Globus pallidus (tissue), 1 donor: ENCODE measurements around the gene CCM2.

Source experiments
- DNase-seq: peaks from one replicate; pipeline ENCODE4 v3.0.0-alpha.2; 2015; ENCODE audit warnings: low spot score

The CCM2 gene

DNA sequence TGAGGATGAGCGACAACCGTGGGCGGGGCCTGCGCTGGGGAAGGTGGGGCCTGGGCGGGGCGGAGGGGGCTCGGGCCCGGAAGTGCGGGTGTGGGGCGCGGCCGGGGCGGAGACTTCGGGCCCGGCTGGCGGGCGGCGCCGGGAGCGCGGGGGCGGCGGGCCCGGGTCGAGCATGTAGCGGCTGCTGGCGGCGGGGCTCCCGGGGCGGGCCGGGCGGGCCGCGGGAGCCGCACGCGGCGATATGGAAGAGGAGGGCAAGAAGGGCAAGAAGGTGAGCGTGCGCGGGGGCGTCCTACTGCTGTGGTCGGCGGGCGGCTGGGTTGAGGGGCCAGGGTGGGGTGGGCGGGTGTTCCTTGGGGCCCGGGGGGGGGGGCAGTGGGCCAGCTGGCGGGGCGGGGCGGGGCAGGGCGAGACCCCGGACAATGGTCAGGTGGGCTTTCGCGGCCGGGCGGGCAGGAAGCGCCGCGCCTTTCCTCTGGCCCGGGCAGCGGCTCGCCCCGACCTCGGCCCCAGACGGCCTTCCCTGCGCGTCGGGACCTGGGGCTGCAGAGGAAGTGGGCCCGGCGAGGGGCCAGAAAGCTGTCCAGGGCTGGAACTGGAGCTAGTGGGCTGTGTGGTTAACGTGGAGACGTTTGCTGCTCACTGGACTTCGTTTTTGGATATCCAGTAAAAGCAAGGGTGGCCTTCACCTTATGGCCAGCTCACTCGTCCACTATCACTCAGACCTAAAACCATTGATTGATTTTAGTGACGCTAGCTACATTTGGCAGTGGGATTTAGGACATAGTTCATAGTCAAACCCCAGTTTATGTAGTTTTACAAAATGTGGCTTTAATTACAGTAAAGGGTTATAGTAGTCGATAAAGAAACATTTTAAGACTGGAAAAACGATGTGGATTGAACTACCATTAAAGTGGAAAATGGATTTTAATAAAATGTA is at the start of gene CCM2:
Gene CCM2, plus strand, starts transcription at position 109 of the 940 bp plus-strand sequence. Its CDS starts 133 bp downstream, at position 242.
- peak; percentile 27 for DNase-seq

DNA sequence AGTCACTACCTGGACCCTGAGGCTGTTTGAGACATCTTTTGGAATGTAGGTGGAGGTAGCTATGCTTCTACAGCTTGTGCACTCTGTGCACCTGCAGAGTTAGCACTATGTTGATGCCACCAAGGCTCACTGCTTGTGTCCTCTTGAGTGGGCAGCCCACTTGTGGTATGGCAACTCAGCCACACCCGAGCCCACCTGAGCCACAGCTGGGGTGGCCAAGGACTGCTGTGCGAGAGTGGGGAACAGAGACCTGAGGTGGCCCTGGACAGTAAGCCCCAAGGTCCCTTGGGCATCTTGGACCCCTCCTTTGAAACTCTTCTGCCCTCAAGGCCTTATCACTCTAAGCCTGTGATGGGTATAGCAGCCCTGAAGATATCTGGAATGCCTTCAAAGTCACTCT is 46.8 kb upstream of the CCM2 start:
- no peak for DNase-seq

DNA sequence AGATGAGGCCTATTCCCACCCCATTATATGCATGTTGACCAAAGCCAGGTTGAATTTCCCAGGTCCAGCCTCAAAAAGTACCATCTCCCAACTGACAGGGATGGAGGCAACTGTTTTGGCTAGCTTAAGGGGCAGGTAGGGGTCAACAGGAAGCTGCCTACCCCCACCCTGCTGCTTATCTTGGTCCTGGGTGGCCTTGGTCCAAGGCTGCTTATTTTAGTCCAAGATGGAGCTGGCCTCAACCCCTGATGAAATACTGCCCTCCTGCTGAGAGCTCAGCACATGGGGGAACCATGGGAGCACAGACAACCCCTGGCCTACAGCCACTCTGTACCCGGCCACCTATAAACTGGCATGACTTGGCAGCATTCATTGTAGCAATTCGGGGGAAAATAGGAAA is 44.3 kb upstream of the CCM2 start:
- DNase-seq = no peak

DNA sequence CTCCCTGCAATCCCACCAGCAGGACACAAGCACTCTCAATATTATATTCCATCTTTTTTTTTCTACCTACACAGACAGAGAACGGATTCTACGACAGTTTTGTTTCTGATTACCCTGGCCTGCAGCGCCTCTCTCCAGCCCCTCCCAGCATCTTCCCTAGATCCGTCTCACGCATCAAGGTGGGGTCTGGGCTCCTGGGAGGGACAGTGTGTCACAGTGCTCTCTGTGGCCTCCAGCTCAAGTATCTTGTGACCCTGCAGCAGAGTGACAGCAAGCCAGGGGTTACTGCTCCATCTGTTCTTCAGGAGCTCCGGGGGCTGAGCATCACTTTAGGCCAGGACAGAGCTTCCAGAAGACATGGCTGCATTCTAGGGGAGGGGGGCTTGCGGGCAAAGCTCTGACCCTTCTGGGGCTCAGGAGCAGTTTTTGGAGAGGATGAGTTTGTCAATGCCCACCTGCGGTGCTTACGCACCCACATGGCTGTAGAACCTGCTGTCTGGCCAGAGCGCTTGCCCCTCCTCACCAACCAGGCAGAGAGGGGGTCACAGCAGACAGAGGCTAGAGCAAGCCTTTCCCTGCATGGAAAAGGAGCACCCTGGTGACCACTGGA is 43.7 kb upstream of the CCM2 start:
- no peak for DNase-seq

DNA sequence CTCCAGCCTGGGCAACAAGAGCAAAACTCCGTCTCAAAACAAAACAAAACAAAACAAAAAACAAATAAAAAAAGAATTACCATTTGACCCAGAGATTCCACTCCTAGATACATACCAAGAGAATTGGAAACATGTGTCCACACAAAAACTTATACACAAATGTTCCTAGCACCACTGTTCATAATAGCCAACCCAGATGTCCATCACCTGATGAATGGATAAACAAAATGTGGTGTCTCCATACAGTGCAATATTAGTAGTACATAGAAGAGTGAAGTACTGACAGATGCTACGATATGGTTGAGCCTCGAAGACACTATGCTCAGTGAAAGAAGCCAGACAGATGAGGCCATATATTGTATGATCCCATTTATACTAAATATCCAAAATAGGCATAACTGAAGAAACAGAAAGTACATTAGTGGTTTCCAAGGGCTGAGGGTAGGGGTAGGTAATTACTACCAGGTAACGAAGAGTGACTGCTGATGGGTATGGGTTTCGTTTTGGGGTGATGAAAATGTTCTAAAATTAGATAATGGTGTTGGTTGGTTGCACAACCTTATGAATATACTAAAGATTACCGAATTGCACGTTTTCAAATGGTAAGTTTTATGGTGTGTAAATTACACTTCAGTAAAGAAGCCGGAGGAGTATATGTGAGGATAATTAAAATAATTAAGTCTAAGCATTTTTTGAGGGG is 41.2 kb upstream of the CCM2 start:
- no peak for DNase-seq

DNA sequence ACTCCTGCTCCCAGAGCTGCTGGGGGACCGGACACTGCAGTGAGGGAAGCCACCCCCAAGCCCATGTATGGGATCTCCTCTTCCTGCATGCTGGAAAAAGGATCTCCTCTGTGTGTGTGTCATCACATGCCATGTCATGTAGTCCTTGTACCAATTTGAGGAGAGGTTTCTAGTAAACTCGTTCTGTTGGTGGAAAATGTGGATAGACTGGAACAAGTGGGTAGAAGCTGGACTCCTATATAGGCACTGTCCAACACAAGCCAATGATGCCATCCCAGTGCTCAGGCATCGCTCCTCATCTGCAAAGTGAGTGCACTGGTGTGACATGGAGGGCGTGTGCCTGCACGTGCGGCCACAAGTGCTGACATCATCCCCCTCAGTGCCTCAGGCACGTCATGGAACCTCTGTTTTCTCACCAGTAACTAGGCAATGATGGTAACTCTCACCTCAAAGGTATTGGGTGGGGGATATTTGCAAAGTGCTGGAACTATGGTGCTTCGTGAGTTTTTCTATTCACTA is 40.5 kb upstream of the CCM2 start:
- DNase-seq = no peak

DNA sequence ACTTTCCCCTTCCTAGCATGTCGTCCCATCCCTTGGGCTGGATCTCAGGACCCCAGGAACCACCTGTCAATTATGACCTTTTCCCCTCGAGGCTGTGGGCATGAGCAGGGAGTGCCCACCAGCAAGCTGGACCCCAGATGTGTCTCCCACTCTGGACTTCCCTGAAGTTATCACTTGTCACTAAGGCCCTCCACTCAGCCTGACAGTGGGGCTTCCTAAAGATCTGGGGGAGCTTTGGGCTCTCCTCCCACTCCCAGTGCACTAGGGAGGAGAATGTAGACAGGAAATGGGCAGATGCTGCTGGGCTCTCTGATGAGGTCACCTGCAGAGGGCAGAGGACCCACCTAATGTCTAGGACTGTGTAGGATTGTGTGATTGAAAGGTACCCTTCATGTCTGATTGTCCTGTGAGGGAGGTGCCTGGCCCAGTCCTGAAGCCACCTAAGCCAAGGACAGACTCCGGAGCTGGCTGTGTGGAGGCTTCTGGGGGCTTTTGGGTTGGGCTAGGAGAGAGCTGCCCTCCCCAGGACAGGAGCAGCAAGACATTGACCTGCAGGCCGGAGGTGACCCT is 39.9 kb upstream of the CCM2 start:
- DNase-seq = no peak

DNA sequence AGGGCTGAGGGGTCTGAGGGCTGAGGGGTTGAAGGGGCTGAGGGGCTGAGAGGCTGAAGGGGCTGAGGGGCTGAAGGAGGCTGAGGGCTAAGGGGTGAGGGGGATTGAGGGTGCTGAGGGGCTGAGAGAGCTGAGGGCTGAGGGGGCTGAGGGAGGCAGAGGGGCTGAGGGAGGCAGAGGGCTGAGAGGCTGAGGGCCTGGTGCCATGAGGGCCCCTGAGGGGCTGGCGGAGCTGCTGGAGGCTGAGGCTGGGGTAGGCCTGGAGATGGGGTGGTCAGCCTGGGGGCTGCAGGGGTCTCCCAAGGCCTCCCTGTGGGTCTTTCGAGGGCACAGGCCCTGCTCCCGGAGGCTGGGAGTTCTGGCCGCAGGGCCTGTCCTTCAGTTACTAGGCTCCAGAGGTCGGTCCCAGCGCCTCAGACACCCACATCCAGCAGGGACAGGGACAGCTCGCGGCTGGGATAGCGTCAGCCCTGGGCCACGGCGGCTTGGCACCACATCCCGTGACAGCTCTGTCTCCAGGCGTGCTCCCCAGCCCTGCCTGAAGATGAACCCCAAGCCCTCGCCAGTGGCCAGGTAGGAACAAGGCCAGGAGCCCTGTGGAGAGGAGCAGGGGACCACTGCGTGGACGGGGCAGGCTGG is 38.0 kb upstream of the CCM2 start:
- no peak for DNase-seq

DNA sequence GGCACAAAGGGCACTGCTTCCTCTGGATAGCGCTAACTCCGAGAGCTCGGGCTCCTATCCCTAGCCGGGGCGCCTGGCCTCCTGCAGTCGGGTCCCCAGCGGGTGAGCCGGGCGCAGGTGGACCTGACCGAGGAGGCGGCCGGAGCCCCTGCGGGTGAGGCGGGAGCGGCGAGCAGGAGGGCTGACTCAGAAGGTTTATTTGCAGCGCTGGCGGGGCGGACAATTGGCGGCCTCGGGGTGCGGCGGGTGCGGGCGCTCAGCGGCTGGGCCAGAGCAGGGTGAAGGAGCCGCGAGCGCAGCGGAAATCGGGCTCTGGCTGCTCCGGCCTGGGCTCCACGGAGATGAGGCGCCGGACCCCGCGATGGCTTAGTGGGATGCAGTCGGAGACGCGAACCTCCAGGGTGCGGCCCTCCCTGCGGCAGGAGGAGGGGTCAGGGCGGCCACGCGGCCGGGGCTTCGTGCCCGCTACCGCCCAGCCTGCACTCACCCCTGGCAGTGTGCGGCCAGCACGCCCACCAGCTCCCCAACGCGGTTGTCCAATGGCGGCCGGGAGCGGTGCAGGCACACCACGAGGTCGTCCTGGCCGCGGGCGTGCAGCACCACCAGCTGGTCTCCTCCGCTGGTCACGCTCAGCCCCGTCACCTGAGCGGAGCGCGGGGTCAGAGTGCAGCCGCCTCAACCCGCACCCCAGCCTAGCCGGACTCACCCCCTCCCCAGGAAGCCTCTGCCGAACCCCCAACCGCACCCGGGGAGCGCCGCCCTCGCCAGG is 37.3 kb upstream of the CCM2 start:
- DNase-seq = no peak

DNA sequence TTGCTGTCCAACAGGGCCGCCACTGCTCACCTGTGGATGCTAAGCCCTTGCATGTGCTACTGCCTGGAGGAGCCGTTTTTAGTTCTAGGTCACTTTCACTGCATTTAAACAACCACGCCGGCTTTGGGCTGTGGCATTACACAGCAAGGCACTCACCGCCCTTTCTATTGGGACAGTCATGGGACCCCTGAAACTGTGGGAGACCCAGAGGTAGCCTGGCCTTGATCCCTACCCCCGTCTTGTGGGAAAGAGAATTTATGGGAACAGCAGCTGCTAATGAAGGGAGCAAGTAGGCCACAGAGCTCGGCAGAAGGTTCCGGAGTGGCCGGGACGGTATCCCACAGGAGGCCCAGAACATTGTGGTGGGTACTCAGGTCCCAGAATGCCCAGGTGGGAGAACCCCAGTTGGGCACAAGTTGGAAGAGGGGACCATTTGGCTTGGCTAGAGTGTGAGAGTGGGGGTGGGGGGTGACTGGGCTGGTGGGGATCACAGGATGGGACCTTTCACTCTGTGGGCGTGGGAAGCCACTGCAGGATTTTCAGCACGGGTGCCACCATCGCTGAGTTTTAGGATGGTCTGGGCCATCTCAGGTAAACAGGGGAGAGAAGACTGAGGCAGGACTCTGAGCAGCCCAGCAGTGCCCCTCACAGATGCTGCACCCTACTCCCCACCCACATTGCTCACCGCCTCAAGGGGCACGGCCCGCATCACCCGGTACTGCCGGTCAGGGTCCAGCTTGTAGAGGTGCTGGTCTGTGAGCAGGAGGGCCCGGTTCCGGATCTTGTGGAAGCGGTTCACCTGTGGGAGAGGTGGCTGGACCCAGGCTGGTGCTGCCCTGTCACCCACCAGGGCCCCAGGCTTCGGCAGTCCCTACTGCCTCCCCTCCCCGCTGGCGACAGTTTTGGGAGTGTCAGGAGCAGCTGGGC is 36.4 kb upstream of the CCM2 start:
- DNase-seq = no peak

DNA sequence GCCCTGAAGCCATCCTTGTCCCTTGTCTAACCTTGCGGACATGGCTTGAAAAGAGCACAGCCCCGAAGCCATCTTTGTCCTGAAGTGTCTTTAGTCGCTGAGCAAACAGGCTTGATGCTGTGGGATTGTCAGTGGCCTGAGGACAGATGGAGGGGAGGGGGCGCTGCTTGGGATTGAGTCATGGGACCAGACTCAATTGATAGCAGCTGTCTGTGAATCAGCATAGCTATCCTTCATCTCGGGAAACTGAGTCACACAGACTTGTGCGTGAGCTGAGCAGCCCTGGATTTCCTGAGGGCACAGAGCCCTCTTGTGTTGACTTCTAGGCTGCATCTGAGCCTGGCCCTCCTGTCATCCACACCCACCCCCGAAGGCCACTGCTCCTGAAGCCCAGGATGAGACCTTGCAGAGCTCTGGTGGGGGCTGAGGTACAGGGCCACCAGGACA is 35.6 kb upstream of the CCM2 start:
- no peak for DNase-seq

DNA sequence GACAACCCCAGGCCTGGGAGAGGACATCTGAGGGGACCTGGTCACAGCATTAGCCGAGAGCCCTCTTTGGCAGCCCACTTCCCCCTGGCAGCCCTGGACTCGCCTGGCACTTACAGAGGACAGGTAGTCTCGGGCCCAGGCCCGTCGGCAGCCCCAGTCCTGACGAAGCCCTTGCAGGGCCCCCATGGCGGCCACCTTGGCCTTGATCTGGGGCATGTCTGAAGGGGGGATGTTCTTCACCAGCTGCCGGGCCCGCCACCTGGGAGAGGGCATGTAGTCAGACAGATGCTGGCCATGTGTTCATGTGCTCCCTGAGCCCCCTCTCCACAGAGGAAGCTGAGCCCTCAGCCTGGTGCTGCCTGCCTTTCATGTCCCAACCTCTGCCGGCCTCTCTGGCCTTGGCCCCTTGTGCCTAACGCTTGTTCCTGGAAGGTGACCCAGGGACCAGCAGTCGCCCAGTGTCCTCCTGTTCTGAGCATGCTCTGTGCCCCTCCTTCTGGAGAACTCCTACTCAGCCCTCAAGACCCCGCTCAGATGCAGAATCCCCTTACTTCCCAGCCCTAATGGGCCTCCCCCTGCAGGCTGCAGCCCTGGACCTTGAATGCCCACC is 35.1 kb upstream of the CCM2 start:
- DNase-seq = no peak

DNA sequence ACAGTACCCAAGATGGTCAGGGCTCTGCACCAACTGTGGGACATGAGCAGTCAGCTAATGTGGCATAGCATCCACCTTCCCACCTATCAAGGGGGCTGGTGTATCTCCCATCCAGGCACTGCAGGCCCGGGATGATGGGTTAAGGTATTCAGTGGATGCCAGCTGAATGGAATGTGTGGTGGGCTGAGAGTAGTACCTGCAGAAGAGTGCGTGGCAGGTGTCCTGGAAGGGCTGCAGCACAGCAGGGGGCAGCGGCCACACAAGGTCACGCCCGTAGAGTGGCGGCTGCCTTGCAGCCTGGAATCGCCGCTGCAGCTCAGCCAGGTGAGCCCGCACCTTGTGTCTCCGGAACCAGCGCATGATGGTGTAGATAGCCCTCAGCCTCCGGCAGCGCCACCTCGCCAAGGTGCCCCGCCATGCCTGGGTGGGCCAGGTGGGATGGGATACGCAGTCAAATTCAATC is 34.5 kb upstream of the CCM2 start:
- no peak for DNase-seq

DNA sequence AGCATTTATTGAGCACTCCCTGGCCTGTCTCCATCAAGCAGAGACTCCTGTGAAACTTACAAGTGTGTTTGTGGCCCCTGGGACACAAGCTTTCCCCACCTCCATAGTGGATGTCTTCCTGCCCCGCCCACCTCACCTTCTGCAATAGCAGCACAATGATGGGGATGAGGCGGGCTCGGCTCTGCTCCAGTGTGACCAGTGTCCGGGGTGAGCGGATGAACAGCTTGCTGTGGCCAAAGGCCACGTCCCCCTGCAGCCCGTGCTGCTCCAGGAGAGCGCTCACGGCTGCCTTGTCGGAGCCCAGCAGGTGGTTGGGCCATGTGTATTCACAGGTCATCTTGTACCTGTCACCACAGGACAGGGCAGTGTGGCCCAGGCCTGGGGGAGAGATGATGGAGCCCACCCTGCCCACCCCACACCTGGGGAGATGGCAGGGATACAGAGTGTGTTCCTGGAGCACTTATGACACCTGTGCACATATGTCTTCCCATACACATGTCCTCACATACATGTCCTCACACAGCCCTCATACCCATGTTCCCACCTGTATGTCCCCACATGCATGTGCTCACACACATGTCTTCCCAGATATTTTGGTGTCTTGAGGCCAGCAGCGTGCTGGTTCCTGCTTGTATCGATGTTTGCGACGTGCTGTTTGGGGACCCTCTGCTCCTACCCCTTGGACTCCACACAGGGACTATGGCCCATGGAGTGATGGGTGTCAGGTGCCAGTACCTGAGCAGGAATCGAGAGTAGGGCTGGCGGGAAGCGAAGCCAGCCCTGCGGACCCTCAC is 33.9 kb upstream of the CCM2 start:
- DNase-seq = no peak

DNA sequence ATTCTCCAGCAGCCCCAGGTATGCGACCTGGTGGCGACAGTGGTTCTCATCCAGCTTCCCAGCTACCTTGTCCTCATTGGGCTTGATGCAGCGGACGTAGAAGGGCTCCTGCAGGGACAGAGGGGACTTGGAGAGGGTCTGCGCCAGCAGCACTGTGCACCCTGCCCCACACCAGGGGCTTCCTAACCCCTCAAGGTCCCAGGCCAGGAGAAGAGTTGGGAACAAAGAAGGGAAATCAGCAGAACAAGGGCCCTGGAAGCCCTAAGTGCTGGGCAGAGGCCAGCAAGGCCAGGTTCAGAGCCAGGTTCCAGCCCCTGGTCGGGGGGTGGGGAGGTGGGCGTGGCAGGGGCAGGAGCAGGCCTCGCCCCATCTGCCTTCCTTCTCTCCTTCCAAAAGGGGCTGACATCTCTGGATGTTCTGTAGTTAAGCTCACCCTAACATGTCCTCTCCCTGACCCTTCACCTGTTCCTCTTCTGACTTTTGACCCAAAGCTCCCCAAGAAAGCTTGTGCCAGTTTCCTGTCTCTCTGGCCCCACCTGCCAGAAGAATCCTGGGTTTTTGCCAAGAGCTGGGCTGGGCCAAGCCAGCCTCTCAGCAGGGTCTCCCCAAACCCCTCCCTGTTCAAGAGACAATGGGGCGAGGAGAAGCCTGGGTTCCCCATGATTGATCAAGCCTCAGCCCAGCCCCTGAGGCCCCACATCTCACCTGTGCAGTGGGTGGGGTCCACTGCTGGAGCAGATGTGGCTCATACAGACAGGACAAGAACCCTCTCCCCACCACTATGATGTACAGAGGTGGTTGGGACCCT is 33.1 kb upstream of the CCM2 start:
- no peak for DNase-seq

DNA sequence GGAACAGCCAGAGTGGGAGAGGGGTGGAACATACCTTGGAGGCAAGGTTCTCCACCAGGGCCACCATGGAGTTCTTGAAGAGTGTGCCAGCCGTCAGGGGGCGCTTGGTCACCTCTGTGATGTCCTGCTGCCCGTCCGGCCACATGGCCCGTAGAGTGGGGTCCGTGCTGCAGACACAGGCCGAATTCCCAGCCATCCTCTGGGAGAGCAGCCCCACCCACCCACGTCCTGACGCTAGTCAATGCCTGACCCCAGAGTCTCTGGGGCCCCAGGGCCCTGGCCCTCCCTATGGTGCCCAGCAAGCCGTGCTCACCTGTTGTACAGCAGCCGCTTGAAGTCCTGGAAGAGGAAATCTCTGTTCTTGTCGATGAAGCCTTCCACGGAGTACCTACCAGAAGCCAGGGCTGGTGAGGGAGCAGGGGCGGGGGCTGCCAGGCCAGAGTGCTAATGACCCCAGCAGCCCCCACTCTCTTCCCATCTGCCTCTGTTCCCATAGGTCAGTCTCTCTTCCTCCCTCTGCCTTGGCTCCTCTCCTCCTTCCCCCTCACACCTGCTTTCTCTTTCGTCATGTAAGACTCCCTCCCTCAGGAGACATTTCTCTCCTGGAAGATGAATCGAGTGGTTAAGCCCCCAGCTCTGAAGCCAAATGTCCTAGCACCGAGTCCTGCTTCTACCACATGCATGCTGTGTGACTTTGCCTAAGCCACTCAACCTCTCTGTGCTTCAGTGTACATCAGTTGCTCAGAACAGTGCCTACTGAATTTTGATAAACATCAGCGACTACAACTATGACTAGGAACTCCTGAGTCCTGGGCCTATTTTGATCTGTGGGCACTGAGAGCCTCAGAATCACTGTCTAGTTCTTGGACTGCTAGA is 32.2 kb upstream of the CCM2 start:
- DNase-seq = no peak
